Measurements from ENCODE around the gene SUSD4. TPM values are rescaled to one million over a fixed set of nuclear protein-coding genes. Genes with fewer than 3 reads are reported as not detected.

Gene SUSD4
- total and polyA plus RNA-seq, 2 of the 8 experiments (the other 6 are each of a cell fraction or from before 2014, with no cell fraction given), result 3.9 to 5.2 TPM

GRCh38 chr1:223352944-223353343 is 11.0 kb downstream of the SUSD4 start (continued):
- TF ChIP-seq CHD7 (IDR thresholded peaks at IDR 0.05; ENCODE audit: insufficient replicate concordance, low read length) (no peak), RBBP5 (IDR thresholded peaks at IDR 0.05; ENCODE audit: borderline replicate concordance, low read depth, low read length) (no peak), ZNF274 (IDR thresholded peaks at IDR 0.05; ENCODE audit: borderline replicate concordance, extremely low read depth, low read length) (no peak), TBP (IDR thresholded peaks at IDR 0.05; ENCODE audit: low read depth, low read length) (no peak), SIRT6 (IDR thresholded peaks at IDR 0.05; ENCODE audit: low read length) (no peak), RNF2 (IDR thresholded peaks at IDR 0.05; ENCODE audit: borderline replicate concordance, low read depth, low read length, missing control alignments, poor library complexity, severe bottlenecking) (no peak)

Measured in H1 (cell line).